ENCODE measurements around the gene SMARCA1. TPM values are rescaled to one million over a fixed set of nuclear protein-coding genes. Genes with fewer than 3 reads are reported as not detected.

The SMARCA1 gene
- total RNA-seq, 4 donors from 2014 or later, result 35.4 to 114 (median 43.1) TPM

- TF ChIP-seq CTCF (IDR thresholded peaks at IDR 0.05) (no peak), POLR2A (IDR thresholded peaks at IDR 0.05) (no peak)
- intact Hi-C loops (cut with DNase I; ENCODE audit: low total_unique reads), result no loop called here
- Histone ChIP-seq H3K4me1 (no peaks in the 10 kb centered on the region), H3K9me3 (no peaks in the 10 kb centered on the region), H3K36me3 (no peaks in the 10 kb centered on the region), H3K4me3 (no peak overlapping the region), H3K27me3 (peaks cover 0 to 6% of the 10 kb centered on the region in 2 donors), H3K27ac (no peak overlapping the region)
- DNase-seq, result no peak
These were observed 26.7 kb downstream of the SMARCA1 start for GRCh38 chrX:129496625-129497024.

- intact Hi-C loops (cut with DNase I; ENCODE audit: low total_unique reads), result no loop called here
- Histone ChIP-seq H3K27me3 (peaks cover 0 to 6% of the 10 kb centered on the region in 2 donors), H3K27ac (no peak overlapping the region), H3K4me3 (no peak overlapping the region), H3K9me3 (no peaks in the 10 kb centered on the region), H3K4me1 (no peaks in the 10 kb centered on the region), H3K36me3 (no peaks in the 10 kb centered on the region)
- no peak for TF ChIP-seq POLR2A (IDR thresholded peaks at IDR 0.05)
- TF ChIP-seq CTCF (IDR thresholded peaks at IDR 0.05), result no peak
- no peak for DNase-seq
These were observed 27.4 kb downstream of the SMARCA1 start for GRCh38 chrX:129495900-129496299.

- H3K27ac ChIP-seq, result no peak overlapping the region
- no peaks in the 10 kb centered on the region for H3K36me3 ChIP-seq
- no peaks in the 10 kb centered on the region for H3K9me3 ChIP-seq
- intact Hi-C loops (cut with DNase I; ENCODE audit: low total_unique reads), result no loop called here
- no peak overlapping the region for H3K4me3 ChIP-seq
- DNase-seq, result no peak
- no peaks in the 10 kb centered on the region for H3K4me1 ChIP-seq
- H3K27me3 ChIP-seq, result peaks cover 0 to 6% of the 10 kb centered on the region in 2 donors
- TF ChIP-seq CTCF (IDR thresholded peaks at IDR 0.05) (no peak), POLR2A (IDR thresholded peaks at IDR 0.05) (no peak)
These were observed 28.4 kb downstream of the SMARCA1 start for GRCh38 chrX:129494887-129495286.

GRCh38 chrX:129493643-129494042, 29.6 kb downstream of the SMARCA1 start:
- intact Hi-C loops (cut with DNase I; ENCODE audit: low total_unique reads), result no loop called here
- H3K4me1 ChIP-seq, result no peaks in the 10 kb centered on the region
- H3K27ac ChIP-seq, result no peak overlapping the region
- H3K9me3 ChIP-seq, result no peaks in the 10 kb centered on the region
- TF ChIP-seq CTCF (IDR thresholded peaks at IDR 0.05) (no peak), POLR2A (IDR thresholded peaks at IDR 0.05) (no peak)
- H3K4me3 ChIP-seq, result no peak overlapping the region
- H3K27me3 ChIP-seq, result peaks cover 0 to 6% of the 10 kb centered on the region in 2 donors
- no peak for DNase-seq
- no peaks in the 10 kb centered on the region for H3K36me3 ChIP-seq

- no peaks in the 10 kb centered on the region for H3K36me3 ChIP-seq
- H3K9me3 ChIP-seq, result no peaks in the 10 kb centered on the region
- DNase-seq, result no peak
- H3K4me3 ChIP-seq, result no peak overlapping the region
- H3K4me1 ChIP-seq, result no peaks in the 10 kb centered on the region
- H3K27me3 ChIP-seq, result peaks cover 0 to 6% of the 10 kb centered on the region in 2 donors
- intact Hi-C loops (cut with DNase I; ENCODE audit: low total_unique reads), result no loop called here
- no peak overlapping the region for H3K27ac ChIP-seq
- TF ChIP-seq CTCF (IDR thresholded peaks at IDR 0.05) (no peak), POLR2A (IDR thresholded peaks at IDR 0.05) (no peak)
These were observed 33.0 kb downstream of the SMARCA1 start for GRCh38 chrX:129490330-129490729.

Measured in uterus (tissue), 4 donors.